SK-N-SH treated with all-trans-retinoic acid at 6 μM for 48 hours (cell line): Measurements from ENCODE around the gene GEN1.

Source experiments
- ATAC-seq: fragments of 200-7000 bp; cut with Tn5 transposase; 3 replicates; pipeline ENCODE4 v1.9.1; 2020; ENCODE audit warnings: mild to moderate bottlenecking, moderate library complexity
- ARNTL ChIP-seq: fragments of 450-650 bp; formaldehyde crosslinking; IDR thresholded peaks from 2 replicates; pipeline ENCODE4 v1.5.0; 2020; ENCODE audit warnings: low read depth, mild to moderate bottlenecking, moderate library complexity, borderline replicate concordance
- BACH2 ChIP-seq: fragments of 250-450 bp; sonication (Bioruptor Pico); IDR thresholded peaks from 2 replicates; pipeline ENCODE4 v1.9.0; 2021; ENCODE audit warnings: mild to moderate bottlenecking, borderline replicate concordance
- CREB5 ChIP-seq: fragments of 250-450 bp; sonication (Bioruptor Pico); IDR thresholded peaks from 2 replicates; pipeline ENCODE4 v1.5.1; 2020; ENCODE audit warnings: low read depth, mild to moderate bottlenecking, moderate library complexity
- CSDC2 ChIP-seq: fragments of 250-450 bp; sonication (Bioruptor Pico); IDR thresholded peaks from 2 replicates; pipeline ENCODE4 v1.5.0; 2020; ENCODE audit warnings: mild to moderate bottlenecking, moderate library complexity
- CSRNP3 ChIP-seq: fragments of 250-450 bp; sonication (Bioruptor Pico); IDR thresholded peaks from 2 replicates; pipeline ENCODE4 v1.5.1; 2021; ENCODE audit warnings: mild to moderate bottlenecking, moderate library complexity
- ESRRG ChIP-seq: fragments of 250-450 bp; sonication (Bioruptor Pico); IDR thresholded peaks from 2 replicates; pipeline ENCODE4 v1.6.1; 2021; ENCODE audit warnings: mild to moderate bottlenecking
- GLIS3 ChIP-seq: fragments of 250-450 bp; sonication (Bioruptor Pico); IDR thresholded peaks from 2 replicates; pipeline ENCODE4 v1.5.0; 2020; ENCODE audit warnings: mild to moderate bottlenecking, moderate library complexity
- ISL1 ChIP-seq: fragments of 250-450 bp; sonication (Bioruptor Pico); IDR thresholded peaks from 2 replicates; pipeline ENCODE4 v2.1.2; 2022; ENCODE audit warnings: mild to moderate bottlenecking, moderate library complexity
- PATZ1 ChIP-seq: fragments of 250-450 bp; sonication (Bioruptor Pico); IDR thresholded peaks from 2 replicates; pipeline ENCODE4 v1.8.0; 2020; ENCODE audit warnings: mild to moderate bottlenecking, moderate library complexity, borderline replicate concordance
- POU6F1 ChIP-seq: fragments of 250-450 bp; sonication (Bioruptor Pico); IDR thresholded peaks from 2 replicates; pipeline ENCODE4 v1.8.0; 2021; ENCODE audit warnings: low read depth, mild to moderate bottlenecking, moderate library complexity, borderline replicate concordance
- PPARA ChIP-seq: fragments of 250-450 bp; sonication (Bioruptor Pico); IDR thresholded peaks from 2 replicates; pipeline ENCODE4 v1.5.0; 2020; ENCODE audit warnings: mild to moderate bottlenecking, borderline replicate concordance
- TCF4 ChIP-seq: fragments of 250-450 bp; sonication (Bioruptor Pico); IDR thresholded peaks from 2 replicates; pipeline ENCODE4 v1.8.0; 2021; ENCODE audit warnings: mild to moderate bottlenecking, moderate library complexity, borderline replicate concordance
- TOX ChIP-seq: fragments of 250-450 bp; sonication (Bioruptor Pico); IDR thresholded peaks from 2 replicates; pipeline ENCODE4 v1.8.0; 2021; ENCODE audit warnings: mild to moderate bottlenecking, moderate library complexity, borderline replicate concordance
- TSHZ2 ChIP-seq: fragments of 250-450 bp; sonication (Bioruptor Pico); IDR thresholded peaks from 2 replicates; pipeline ENCODE4 v1.5.0; 2020; ENCODE audit warnings: mild to moderate bottlenecking, moderate library complexity
- ZC3H10 ChIP-seq: fragments of 250-450 bp; sonication (Bioruptor Pico); IDR thresholded peaks from 2 replicates; pipeline ENCODE4 v1.5.1; 2021; ENCODE audit warnings: mild to moderate bottlenecking, moderate library complexity
- ZFP3 ChIP-seq: fragments of 250-450 bp; sonication (Bioruptor Pico); IDR thresholded peaks from 2 replicates; pipeline ENCODE4 v1.5.0; 2020; ENCODE audit warnings: mild to moderate bottlenecking, moderate library complexity
- ZNF565 ChIP-seq: fragments of 450-650 bp; formaldehyde crosslinking; conservative IDR thresholded peaks from 2 replicates; pipeline ENCODE4 v1.5.0; 2020; ENCODE audit warnings: low read depth, mild to moderate bottlenecking, moderate library complexity
- ZNF70 ChIP-seq: fragments of 450-650 bp; formaldehyde crosslinking; IDR thresholded peaks from 2 replicates; pipeline ENCODE4 v1.5.0; 2020; ENCODE audit warnings: mild to moderate bottlenecking, moderate library complexity
- ZNF8 ChIP-seq: fragments of 450-650 bp; formaldehyde crosslinking; IDR thresholded peaks from 2 replicates; pipeline ENCODE4 v1.5.0; 2020; ENCODE audit warnings: mild to moderate bottlenecking, moderate library complexity

The GEN1 gene

GRCh38 chr2:17748745-17749144, 5.2 kb upstream of the GEN1 start:
- ATAC-seq, result no peak
- TF ChIP-seq GLIS3 (CRISPR knock-in tag), result no peak

GRCh38 chr2:17749753-17750438, 4.0 kb upstream of the GEN1 start:
- ATAC-seq, result no peak
- no peak for TF ChIP-seq PPARA (CRISPR knock-in tag)
- no peak for TF ChIP-seq GLIS3 (CRISPR knock-in tag)
- no peak for TF ChIP-seq CSDC2 (CRISPR knock-in tag)
- TF ChIP-seq TSHZ2, result no peak
- no peak for TF ChIP-seq POU6F1 (CRISPR knock-in tag)
- no peak for TF ChIP-seq ISL1 (CRISPR knock-in tag)
- no peak for TF ChIP-seq PATZ1 (CRISPR knock-in tag)
- TF ChIP-seq ARNTL (CRISPR knock-in tag), result no peak
- no peak for TF ChIP-seq ZFP3 (CRISPR knock-in tag)
- TF ChIP-seq ZNF565 (CRISPR knock-in tag), result no peak
- TF ChIP-seq ESRRG (CRISPR knock-in tag), result no peak
- TF ChIP-seq BACH2, result no peak
- no peak for TF ChIP-seq CREB5
- no peak for TF ChIP-seq ZC3H10 (CRISPR knock-in tag)
- no peak for TF ChIP-seq TCF4 (CRISPR knock-in tag)
- no peak for TF ChIP-seq ZNF8

GRCh38 chr2:17752246-17752645, 1.7 kb upstream of the GEN1 start:
- ATAC-seq, result no peak
- no peak for TF ChIP-seq CREB5

GRCh38 chr2:17752892-17753802, 791 bp upstream of the GEN1 start:
- peak; percentile 68 for ATAC-seq
- TF ChIP-seq ZNF8, result no peak
- TF ChIP-seq TOX, result no peak
- TF ChIP-seq CSDC2 (CRISPR knock-in tag), result no peak
- no peak for TF ChIP-seq TCF4 (CRISPR knock-in tag)
- no peak for TF ChIP-seq PPARA (CRISPR knock-in tag)
- no peak for TF ChIP-seq PATZ1 (CRISPR knock-in tag)
- no peak for TF ChIP-seq ZNF70 (CRISPR knock-in tag)
- TF ChIP-seq CSRNP3 (CRISPR knock-in tag), result no peak
- no peak for TF ChIP-seq BACH2
